ENCODE measurements around the gene EXOC6B.

Gene EXOC6B

GRCh38 chr2:72144632-72145288, 681.1 kb downstream of the EXOC6B start:
- peak; percentile 80 for DNase-seq

- DNase-seq, result no peak
These were observed 681.6 kb downstream of the EXOC6B start for GRCh38 chr2:72144274-72144631.

GRCh38 chr2:72143441-72144273, 682.2 kb downstream of the EXOC6B start:
- peak; percentile 72 for DNase-seq

GRCh38 chr2:72142570-72143440, 683.0 kb downstream of the EXOC6B start:
- DNase-seq, result peak; percentile 82

- no peak for DNase-seq
These were observed 683.9 kb downstream of the EXOC6B start for GRCh38 chr2:72141881-72142451.

- DNase-seq, result no peak
These were observed 684.7 kb downstream of the EXOC6B start for GRCh38 chr2:72141032-72141645.

- DNase-seq, result no peak
These were observed 685.2 kb downstream of the EXOC6B start for GRCh38 chr2:72140621-72140960.

GRCh38 chr2:72139874-72140620, 685.8 kb downstream of the EXOC6B start:
- no peak for DNase-seq

GRCh38 chr2:72139471-72139873, 686.4 kb downstream of the EXOC6B start:
- no peak for DNase-seq

- DNase-seq, result peak; percentile 42
These were observed 686.9 kb downstream of the EXOC6B start for GRCh38 chr2:72138921-72139381.

- no peak for DNase-seq
These were observed 687.6 kb downstream of the EXOC6B start for GRCh38 chr2:72138011-72138881.

- DNase-seq, result peak; percentile 44
These were observed 688.3 kb downstream of the EXOC6B start for GRCh38 chr2:72137498-72138010.

- no peak for DNase-seq
These were observed 688.8 kb downstream of the EXOC6B start for GRCh38 chr2:72136933-72137497.

- DNase-seq, result no peak
These were observed 689.5 kb downstream of the EXOC6B start for GRCh38 chr2:72136331-72136730.

- no peak for DNase-seq
These were observed 689.9 kb downstream of the EXOC6B start for GRCh38 chr2:72135921-72136320.

GRCh38 chr2:72134997-72135800, 690.6 kb downstream of the EXOC6B start:
- DNase-seq, result no peak

GRCh38 chr2:72134408-72134996, 691.3 kb downstream of the EXOC6B start:
- DNase-seq, result no peak

- DNase-seq, result no peak
These were observed 692.0 kb downstream of the EXOC6B start for GRCh38 chr2:72133721-72134407.
